IMR-90 (cell line): ENCODE results near the gene NCAPH2. TPM values are rescaled to one million over a fixed set of nuclear protein-coding genes. Genes with fewer than 3 reads are reported as not detected.

Source experiments
- CHD1 ChIP-seq: IDR thresholded peaks from 2 replicates; pipeline ENCODE4 v1.6.1; 2012; ENCODE audit warnings: low read depth, low read length, improper control_type of control experiment
- USF2 ChIP-seq: fragments of 150-350 bp; IDR thresholded peaks from 2 replicates; pipeline ENCODE4 v1.6.1; 2017; ENCODE audit warnings: mild to moderate bottlenecking, antibody characterized with exemption, low read length, low read depth
- polyA plus RNA-seq, 3 experiments: library from polyadenylated mRNA; depleted of rRNA; stranded (reverse); fragments of >200 nt; gene quantifications; 2 replicates each; pipeline ENCODE4 v1.2.3, GENCODE V29; 2012; ENCODE audit warnings: low replicate concordance in 1 of 3
- total RNA-seq: library from RNA; depleted of rRNA; stranded (reverse); fragments of >200 nt; gene quantifications from 2 replicates; pipeline ENCODE4 v1.2.3, GENCODE V29; 2012

Gene NCAPH2
- total and polyA plus RNA-seq, 2 of the 4 experiments (the other 2 are of a cell fraction): 30.2 to 38.5 TPM

GRCh38 chr22:50485221-50486131 lies 22.5 kb upstream of the NCAPH2 start (continued):
- TF ChIP-seq USF2 (0 out of 2 replicates have a peak, but pooled peaks have one; percentile 29), CHD1 (no peak)
